CD4-positive, alpha-beta T cell treated with Interleukin-10 for 1 hour (primary cell): ENCODE data around the gene BPHL.
"Not testable (repeated sequence)": the region's sequence is repeated elsewhere in the genome, so short reads cannot be mapped to it uniquely, and the experiment has no call there.

Experiments
- DNase-seq: peaks from one replicate; pipeline ENCODE4 v3.0.0-alpha.2; 2020

BPHL gene

DNA sequence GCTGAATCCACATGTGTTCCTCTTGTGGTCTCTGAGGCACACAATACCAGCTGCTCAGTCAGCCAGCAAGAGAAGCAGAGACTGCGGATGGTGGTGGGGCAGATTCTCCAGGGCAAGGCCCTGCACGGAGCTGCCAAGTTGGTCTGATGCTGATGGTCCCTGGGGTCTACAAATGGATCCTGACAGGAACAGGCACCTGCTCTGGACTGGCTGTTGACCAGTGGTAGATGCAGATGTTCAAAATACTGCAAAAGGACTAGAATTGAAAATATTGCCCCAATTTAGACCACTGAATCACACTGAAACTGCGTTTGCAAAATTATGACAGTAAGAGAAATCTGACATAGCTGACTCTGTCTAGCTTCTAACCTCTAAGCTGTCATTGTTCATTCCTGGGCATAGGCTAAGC, 68.5 kb downstream of the BPHL start:
- no peak for DNase-seq

DNA sequence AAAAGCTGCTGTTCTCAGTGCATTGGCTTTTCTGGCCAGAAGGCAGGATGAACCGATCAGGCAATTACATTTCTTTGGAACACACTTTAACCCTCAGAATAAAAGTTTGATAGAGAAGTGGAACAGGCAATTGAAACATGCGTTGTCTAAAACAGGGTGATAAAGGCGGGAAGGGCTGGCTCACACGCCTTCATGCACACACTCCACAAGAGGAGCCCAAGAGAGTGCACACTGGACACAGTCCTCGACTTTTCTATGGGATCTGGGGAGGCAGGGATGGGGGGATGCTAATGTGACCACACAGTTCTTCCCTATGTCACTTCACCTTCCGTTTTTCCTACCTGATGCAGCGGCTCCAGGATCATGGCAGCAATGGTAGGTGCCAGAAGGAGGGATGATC, 69.8 kb downstream of the BPHL start:
- no peak for DNase-seq

DNA sequence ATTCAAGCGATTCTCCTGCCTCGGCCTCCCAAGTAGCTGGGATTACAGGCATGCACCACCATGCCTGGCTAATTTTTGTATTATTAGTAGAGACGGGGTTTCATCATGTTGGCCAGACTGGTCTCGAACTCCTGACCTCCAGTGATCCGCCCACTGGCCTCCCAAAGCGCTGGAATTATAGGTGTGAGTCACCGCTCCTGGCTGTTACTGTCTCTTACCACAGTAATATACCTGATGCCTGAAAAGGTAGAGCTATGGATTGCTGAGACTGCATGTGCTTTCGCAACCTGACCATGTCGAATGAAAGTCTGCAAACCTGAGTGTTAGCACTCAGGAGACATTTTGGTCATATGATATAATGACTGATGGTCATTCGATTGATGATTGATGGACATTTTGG, 70.7 kb downstream of the BPHL start:
- DNase-seq = not testable (repeated sequence)

DNA sequence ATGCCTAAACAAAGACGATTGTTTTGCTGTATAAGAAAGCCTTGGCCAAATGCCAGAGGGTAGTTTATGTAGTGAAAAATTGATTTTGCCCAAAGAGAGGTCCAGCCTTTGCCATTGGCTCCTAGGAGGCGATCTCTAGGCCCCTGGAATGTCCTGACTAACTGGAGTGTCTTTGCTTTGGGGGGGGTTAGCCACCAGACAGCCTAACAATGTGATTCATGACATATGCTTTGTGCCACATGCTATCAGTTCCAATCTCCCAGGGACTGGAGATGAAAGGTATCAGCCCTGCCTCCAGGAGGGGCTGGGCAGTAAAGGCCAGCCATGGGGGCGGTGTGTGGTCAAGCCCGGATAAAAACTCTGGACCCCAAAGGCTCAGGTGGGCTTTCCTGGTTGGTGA, 71.5 kb downstream of the BPHL start:
- no peak for DNase-seq

DNA sequence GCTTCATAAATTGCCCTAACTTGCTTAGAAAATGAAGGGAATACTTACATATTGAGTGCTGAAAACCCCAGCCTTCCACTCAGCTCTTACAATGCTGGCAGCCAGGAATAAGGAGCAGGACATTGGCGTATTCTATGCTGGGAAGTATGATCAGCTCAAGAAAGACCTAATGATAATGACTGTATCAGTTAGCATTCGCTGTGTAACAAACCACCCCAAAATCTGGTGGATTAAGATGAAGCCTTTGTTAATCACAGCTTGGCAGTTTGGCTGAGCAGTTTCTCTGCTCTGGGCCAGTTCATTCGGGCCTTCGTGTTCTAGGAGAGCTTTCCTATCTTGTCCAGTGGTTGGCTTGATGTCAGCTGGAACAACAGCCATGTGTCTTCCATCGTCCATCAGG, 72.3 kb downstream of the BPHL start:
- no peak for DNase-seq

DNA sequence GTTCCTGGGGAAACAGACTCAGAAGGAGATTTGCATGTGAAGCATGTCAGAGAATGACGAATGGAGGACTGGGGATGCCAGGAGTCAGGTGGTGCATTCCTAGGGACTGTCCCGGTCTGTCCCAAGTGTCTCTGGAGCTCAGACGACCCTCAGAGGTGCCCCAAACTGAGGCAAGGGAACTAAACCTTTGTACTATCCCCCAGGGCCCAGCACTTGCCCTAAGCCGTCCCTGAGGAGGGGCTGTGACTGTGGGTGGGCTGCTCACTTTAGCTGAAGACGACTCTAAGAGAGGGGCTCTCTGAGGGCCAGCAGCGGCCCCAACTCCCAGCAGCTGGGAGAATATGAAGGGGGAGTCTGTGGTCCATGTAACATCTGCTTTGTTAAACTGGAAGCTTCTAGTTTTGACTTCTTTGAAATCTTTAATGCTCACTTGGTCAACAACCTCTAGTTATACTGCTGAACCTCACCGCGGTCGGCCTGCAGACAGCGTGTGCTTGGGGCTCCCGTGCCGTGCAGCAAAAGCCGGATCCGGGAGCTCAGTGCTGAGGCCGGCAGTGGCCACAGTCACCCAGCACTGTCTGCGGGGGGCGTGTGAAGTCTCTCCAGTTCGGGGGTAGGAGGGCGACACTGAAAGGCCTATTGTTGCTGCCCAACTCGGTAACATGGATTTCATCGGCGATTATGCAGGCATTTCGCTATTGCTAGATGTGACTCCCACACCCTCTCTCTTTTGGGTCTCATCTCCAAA, 74.8 kb downstream of the BPHL start:
- DNase-seq = no peak

DNA sequence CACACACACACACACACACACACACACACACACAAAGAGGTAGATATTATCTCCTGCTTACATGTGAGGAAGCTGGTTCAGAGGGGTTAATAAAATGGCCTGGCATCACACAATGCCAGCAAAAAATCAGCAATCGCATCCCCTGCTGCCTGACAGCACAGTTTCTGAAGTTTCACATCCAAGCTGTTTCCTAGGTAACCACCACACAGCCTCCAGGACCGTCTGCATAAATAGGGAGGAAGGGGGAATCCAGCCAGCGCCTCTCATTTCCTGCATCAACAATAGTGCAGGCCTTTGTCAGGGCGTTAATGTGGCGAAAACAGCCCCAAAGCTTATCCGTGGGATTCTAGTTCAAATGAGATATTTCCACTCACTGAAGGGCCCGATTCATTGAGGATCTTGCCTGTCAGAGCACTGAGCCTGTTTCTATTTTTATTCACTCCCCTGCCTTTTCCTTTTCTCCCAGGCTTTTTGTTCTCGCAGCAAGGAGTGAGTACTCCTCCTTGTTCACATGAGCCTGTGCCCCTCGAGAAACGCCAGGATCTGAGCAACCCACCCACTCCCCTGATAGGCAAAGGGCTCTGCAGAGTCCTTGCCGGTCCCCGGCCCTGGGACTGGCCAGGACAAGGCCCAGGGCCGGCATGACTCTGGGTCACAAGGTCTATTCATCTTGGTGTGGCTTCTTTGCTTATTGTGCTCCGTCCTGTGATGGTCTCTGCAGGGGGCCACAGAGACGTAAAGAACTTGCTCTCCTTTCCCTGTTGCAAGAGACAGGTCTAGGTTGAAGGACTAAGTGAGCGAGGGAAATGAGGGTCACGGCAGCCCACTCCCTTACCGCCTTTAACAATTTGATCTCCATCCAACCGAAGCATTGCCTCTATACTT, 76.3 kb downstream of the BPHL start:
- no peak for DNase-seq

DNA sequence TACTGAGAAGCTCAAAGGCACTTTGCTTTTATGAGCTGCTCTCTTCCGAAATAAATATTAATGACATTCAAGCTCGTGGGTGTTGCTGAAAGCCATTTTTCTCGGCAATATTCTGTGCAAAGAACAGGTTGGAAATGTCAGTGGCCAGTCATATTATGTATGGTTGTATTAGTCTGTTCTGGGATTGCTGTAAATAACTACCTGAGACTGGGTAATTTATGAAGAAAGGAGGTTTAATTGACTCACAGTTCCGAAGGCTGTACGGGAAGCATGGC, 76.8 kb downstream of the BPHL start:
- no peak for DNase-seq

DNA sequence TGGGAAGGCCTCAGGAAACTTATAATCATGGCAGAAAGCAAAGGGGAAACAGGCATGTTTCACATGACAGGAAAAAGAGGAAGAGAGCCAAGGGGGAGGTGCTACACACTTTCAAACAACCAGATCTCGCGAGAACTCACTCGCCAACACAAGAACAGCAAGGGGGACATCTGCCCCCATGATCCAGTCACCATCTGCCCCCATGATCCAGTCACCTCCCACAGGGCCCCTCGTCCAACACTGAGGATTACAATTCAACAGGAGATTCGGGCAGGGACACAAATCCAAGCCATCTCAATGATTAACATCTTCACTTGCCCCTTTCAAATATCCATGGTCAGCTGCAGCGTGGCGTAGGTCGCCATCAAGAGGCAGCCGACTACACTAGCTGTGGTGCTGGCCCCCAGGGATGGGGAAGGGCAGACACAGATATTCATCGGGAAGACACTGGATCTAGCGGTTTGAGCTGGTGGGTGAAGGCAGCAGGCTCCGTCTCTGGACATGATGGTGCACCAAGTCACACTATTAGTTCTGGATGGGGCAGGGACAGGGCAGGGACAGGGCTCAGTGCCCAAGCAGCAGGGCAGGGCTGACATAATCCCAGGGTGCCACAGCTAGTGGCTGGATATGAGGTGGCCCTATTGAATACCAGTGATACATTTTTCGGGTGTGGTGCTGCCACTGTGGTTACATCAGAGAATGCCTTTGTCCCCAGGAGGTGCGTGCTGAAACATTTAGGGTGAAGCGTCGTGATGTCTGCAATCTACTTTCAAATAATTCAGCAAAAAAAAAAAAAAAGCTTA, 77.4 kb downstream of the BPHL start:
- no peak for DNase-seq

DNA sequence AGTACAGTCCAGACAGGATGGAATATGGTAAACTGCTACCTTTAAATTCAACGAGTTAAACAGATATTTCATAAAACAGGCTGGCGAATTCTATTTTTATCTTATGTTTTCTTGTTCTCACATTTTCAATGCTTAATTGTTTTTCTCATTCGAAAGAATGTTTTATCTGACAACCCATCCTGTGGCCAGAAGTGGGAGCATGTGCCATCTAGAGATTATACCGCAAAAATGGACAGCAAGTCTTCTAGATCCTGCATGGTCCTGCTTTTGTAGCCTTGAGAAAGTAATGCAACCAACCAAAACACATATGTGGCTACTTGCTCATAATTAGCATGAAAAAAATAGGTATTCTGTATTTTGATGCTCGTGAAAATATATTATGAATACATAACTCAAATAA, 78.3 kb downstream of the BPHL start:
- DNase-seq = no peak

DNA sequence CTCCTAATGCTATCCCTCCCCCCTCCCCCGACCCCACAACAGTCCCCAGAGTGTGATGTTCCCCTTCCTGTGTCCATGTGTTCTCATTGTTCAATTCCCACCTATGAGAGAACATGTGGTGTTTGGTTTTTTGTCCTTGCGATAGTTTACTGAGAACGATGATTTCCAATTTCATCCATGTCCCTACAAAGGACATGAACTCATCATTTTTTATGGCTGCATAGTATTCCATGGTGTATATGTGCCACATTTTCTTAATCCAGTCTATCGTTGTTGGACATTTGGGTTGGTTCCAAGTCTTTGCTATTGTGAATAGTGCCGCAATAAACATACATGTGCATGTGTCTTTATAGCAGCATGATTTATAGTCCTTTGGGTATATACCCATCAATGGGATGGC, 79.2 kb downstream of the BPHL start:
- DNase-seq = not testable (repeated sequence)

DNA sequence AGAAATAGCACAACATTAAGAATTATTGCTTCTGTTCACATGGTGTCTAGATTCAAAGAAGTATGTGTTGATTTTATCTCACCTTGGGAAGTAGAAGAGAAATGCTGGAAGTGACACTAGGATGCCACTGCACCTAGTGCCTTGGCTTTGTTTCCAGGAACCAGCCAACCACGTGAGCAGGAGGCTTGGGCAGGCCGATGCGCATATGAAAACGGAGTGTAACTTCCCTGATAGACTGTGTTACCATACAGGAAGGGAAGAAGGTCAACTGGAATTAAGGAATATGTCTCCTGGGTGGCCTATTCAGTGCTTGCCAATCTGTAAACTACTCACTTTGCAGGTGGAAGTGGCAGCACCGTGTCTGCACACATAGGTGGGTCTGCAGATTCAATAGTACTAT, 80.9 kb downstream of the BPHL start:
- no peak for DNase-seq

DNA sequence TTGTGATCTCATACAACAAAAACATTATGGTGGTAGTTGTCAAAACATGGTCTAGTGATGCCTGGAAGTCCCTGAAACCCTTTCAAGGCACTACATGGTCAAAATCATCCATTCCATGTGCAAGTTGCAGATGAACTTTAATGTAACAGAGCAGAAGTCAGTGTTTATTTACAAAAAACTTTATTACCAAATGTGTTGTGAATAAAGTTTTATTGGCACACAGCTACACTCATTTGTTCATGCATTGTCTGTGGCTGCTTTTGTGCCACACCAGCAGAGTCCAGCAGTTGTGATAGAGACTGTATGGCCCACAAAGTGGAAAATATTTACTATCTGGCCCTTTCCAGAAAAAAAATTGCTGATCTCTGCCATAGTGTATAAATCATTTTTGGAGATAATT, 82.2 kb downstream of the BPHL start:
- no peak for DNase-seq

DNA sequence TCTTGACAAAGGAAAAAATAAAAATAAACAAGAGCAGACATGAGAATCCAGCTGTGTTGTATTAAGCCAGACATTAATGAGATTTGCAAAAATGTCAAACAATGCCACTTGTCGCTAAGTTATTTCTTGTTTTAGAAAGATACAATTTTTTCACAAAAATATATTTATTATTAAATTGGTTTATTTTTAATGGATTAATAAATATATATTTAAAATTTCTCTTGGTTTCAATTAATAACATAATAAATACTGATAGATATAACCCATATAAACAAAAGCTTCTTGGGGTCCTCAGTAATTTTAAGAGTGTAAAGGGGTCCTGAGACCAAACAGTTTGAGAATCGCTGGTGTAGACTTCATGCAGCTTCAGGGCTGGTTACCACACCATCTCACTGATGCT, 82.9 kb downstream of the BPHL start:
- no peak for DNase-seq
